Vagina (tissue), 2 donors: Measurements from ENCODE around the gene PPARA. TPM values are rescaled to one million over a fixed set of nuclear protein-coding genes. Genes with fewer than 3 reads are reported as not detected.
A peak's percentile ranks its signal among the peaks of the same experiment; 100 is the strongest.

Experiments used
- DNase-seq, 2 donors: peaks; one replicate each; pipeline ENCODE4 v3.0.0-alpha.2; 2017; ENCODE audit errors: extremely low spot score in 2 of 2
- H3K27ac ChIP-seq: fragments of 200-600 bp; sonication (generic); one replicate; pipeline ENCODE4 v1.5.1; 2019
- H3K27me3 ChIP-seq: fragments of 200-600 bp; sonication (generic); one replicate; pipeline ENCODE4 v1.5.1; 2019
- H3K36me3 ChIP-seq, 2 donors: fragments of 200-600 bp; sonication (generic); one replicate each; pipeline ENCODE4 v1.5.1; 2017 to 2019
- H3K4me1 ChIP-seq: fragments of 200-600 bp; sonication (generic); one replicate; pipeline ENCODE4 v1.5.1; 2019
- H3K4me3 ChIP-seq, 2 donors: fragments of 200-600 bp; sonication (generic); 1 replicate in 1 of 2; 2 replicates in 1 of 2; pipeline ENCODE4 v1.5.1; 2016 to 2019
- H3K9me3 ChIP-seq: fragments of 200-600 bp; sonication (generic); one replicate; pipeline ENCODE4 v1.5.1; 2019
- CTCF ChIP-seq, 3 experiments: fragments of 450-650 bp in 2 of 3; fragments of 200-600 bp in 1 of 3; sonication (generic) in 1 of 3; IDR thresholded peaks; one replicate each; pipeline ENCODE4 v1.5.1; 2017 to 2019; ENCODE audit warnings: antibody characterized with exemption in 3 of 3, mild to moderate bottlenecking in 2 of 3, moderate library complexity in 2 of 3
- POLR2A ChIP-seq, 2 donors: fragments of 450-650 bp; IDR thresholded peaks; one replicate each; pipeline ENCODE4 v1.6.1; 2017; ENCODE audit warnings: antibody characterized with exemption in 2 of 2, mild to moderate bottlenecking in 2 of 2, moderate library complexity in 2 of 2
- POLR2AphosphoS5 ChIP-seq, 2 donors: sonication (generic); formaldehyde crosslinking; IDR thresholded peaks; one replicate each; pipeline ENCODE4 v1.9.0; 2017; ENCODE audit warnings: antibody characterized with exemption in 2 of 2, mild to moderate bottlenecking in 2 of 2, low read depth in 1 of 2; ENCODE audit not compliant: insufficient read depth in 1 of 2
- intact Hi-C: fragments of 100-400 bp; cut with DNase I; formaldehyde crosslinking; loops from one replicate; pipeline ENCODE4 v1.15.1; 2023
- total RNA-seq: library from RNA; depleted of rRNA; stranded (reverse); fragments of >200 nt; gene quantifications from one replicate; pipeline ENCODE4 v1.2.3, GENCODE V29; 2016

PPARA gene
- total RNA-seq, 1 donor from 2014 or later = 13.5 TPM

GRCh38 chr22:46110215-46110614 lies 40.1 kb upstream of the PPARA start:
- intact Hi-C loops = loop anchor here (5.0 kb wide), 1 partner anchor 38 kb away; no protein-coding TSS in a partner anchor
- Histone ChIP-seq H3K9me3 (no peaks in the 10 kb centered on the region), H3K4me1 (peaks cover 98% of the 10 kb centered on the region), H3K27ac (peak overlapping the region; percentile 80), H3K4me3 (no peak overlapping the region), H3K36me3 (peaks cover 0 to 30% of the 10 kb centered on the region in 2 donors), H3K27me3 (no peaks in the 10 kb centered on the region)
- peak in 1 of 2 donors; percentile 45 for TF ChIP-seq POLR2AphosphoS5 (IDR thresholded peaks at IDR 0.05; ENCODE audit: insufficient read depth in 1 of 2, low read depth in 1 of 2)
- TF ChIP-seq POLR2A (IDR thresholded peaks at IDR 0.05) = no peak
- DNase-seq = no peak

- H3K4me1 ChIP-seq = peaks cover 97% of the 10 kb centered on the region
- H3K4me3 ChIP-seq = no peak overlapping the region
- H3K27me3 ChIP-seq = no peaks in the 10 kb centered on the region
- peaks cover 0 to 30% of the 10 kb centered on the region in 2 donors for H3K36me3 ChIP-seq
- intact Hi-C loops = loop anchor here (5.0 kb wide), 1 partner anchor 39 kb away; no protein-coding TSS in a partner anchor
- no peak for TF ChIP-seq POLR2A (IDR thresholded peaks at IDR 0.05)
- TF ChIP-seq POLR2AphosphoS5 (IDR thresholded peaks at IDR 0.05; ENCODE audit: insufficient read depth in 1 of 2, low read depth in 1 of 2) = peak in 1 of 2 donors; percentile 49
- TF ChIP-seq CTCF (IDR thresholded peaks at IDR 0.05) = no peak
- peak overlapping the region; percentile 80 for H3K27ac ChIP-seq
- DNase-seq = no peak
- H3K9me3 ChIP-seq = no peaks in the 10 kb centered on the region
These were observed 38.5 kb upstream of the PPARA start for GRCh38 chr22:46111645-46112306.

GRCh38 chr22:46112405-46112804 lies 37.9 kb upstream of the PPARA start:
- H3K9me3 ChIP-seq = no peaks in the 10 kb centered on the region
- intact Hi-C loops = loop anchor here (5.0 kb wide), 1 partner anchor 40 kb away; no protein-coding TSS in a partner anchor
- peak overlapping the region; percentile 80 for H3K27ac ChIP-seq
- TF ChIP-seq POLR2AphosphoS5 (IDR thresholded peaks at IDR 0.05; ENCODE audit: insufficient read depth in 1 of 2, low read depth in 1 of 2) (no peak), POLR2A (IDR thresholded peaks at IDR 0.05) (no peak), CTCF (IDR thresholded peaks at IDR 0.05) (no peak)
- no peak overlapping the region for H3K4me3 ChIP-seq
- peaks cover 0 to 30% of the 10 kb centered on the region in 2 donors for H3K36me3 ChIP-seq
- H3K4me1 ChIP-seq = peaks cover 93% of the 10 kb centered on the region
- no peaks in the 10 kb centered on the region for H3K27me3 ChIP-seq
- DNase-seq = no peak

- H3K36me3 ChIP-seq = peaks cover 0 to 30% of the 10 kb centered on the region in 2 donors
- no peaks in the 10 kb centered on the region for H3K27me3 ChIP-seq
- peaks cover 84% of the 10 kb centered on the region for H3K4me1 ChIP-seq
- H3K27ac ChIP-seq = peak overlapping the region; percentile 80
- no peak overlapping the region for H3K4me3 ChIP-seq
- TF ChIP-seq POLR2AphosphoS5 (IDR thresholded peaks at IDR 0.05; ENCODE audit: insufficient read depth in 1 of 2, low read depth in 1 of 2) = peak in 1 of 2 donors; percentile 44
- TF ChIP-seq CTCF (IDR thresholded peaks at IDR 0.05) = no peak
- no peaks in the 10 kb centered on the region for H3K9me3 ChIP-seq
- DNase-seq = no peak
- intact Hi-C loops = loop anchor here (5.0 kb wide), 1 partner anchor 41 kb away; no protein-coding TSS in a partner anchor
These were observed 37.0 kb upstream of the PPARA start for GRCh38 chr22:46113110-46113909.

- Histone ChIP-seq H3K27ac (peak overlapping the region; percentile 80), H3K4me1 (peaks cover 77% of the 10 kb centered on the region), H3K36me3 (peaks cover 0 to 30% of the 10 kb centered on the region in 2 donors), H3K9me3 (no peaks in the 10 kb centered on the region), H3K27me3 (no peaks in the 10 kb centered on the region), H3K4me3 (no peak overlapping the region)
- intact Hi-C loops = loop anchor here (5.0 kb wide), 1 partner anchor 42 kb away; no protein-coding TSS in a partner anchor
- TF ChIP-seq POLR2A (IDR thresholded peaks at IDR 0.05) = no peak
- peak in 1 of 2 donors; percentile 33 for TF ChIP-seq POLR2AphosphoS5 (IDR thresholded peaks at IDR 0.05; ENCODE audit: insufficient read depth in 1 of 2, low read depth in 1 of 2)
- no peak for TF ChIP-seq CTCF (IDR thresholded peaks at IDR 0.05)
- no peak for DNase-seq
These were observed 36.3 kb upstream of the PPARA start for GRCh38 chr22:46113910-46114517.
